ENCODE measurements around the gene SNAPC3. TPM values are rescaled to one million over a fixed set of nuclear protein-coding genes. Genes with fewer than 3 reads are reported as not detected.
A peak's percentile ranks its signal among the peaks of the same experiment; 100 is the strongest.
"Not testable (repeated sequence)": the region's sequence is repeated elsewhere in the genome, so short reads cannot be mapped to it uniquely, and the experiment has no call there.

The SNAPC3 gene
- 7.6 TPM for total RNA-seq

DNA sequence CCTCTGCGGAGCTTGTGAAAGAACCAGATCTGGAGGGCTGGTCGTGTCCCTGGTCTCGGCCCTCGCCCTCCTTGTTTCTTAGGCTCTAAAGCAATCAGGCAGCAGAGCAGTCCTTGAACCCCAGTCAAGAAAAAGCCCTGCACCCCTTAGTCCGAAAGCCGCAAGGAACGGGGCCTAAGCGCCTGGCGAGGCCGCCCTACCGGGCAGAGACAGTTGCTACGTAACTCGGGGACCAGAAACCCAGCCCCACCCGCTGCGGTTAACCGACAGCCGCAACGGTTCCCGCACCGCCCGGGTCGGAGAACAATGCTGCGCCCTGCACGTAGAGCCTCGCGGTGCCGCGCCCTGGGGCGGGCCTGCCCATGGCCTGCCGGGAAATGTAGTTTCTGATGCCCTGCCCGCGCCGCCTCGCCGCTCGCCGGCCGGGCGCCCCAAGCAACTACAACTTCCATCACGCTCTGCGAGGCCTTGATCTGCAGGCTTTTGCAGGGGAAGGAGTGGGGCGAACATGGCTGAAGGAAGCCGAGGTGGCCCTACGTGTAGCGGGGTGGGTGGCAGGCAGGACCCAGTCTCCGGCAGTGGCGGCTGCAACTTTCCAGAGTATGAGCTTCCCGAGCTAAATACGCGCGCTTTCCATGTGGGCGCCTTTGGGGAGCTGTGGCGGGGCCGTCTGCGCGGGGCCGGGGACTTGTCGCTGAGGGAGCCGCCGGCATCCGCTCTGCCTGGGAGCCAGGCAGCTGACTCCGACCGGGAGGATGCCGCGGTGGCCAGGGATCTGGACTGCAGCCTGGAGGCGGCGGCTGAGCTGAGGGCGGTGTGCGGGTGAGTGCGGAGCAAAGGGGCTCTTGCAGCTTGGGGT is at the start of gene SNAPC3:
TSS of gene SNAPC3 (plus strand) at position 505 of the 859 bp plus-strand sequence. CDS start at position 509, 4 bp downstream.
- Histone ChIP-seq H3K4me1 (ENCODE audit: insufficient read depth, low read length) (peaks cover 41% of the 10 kb centered on the region), H3K9me3 (ENCODE audit: low read depth, low read length) (no peaks in the 10 kb centered on the region), H3K27me3 (ENCODE audit: insufficient read depth, low read length) (no peaks in the 10 kb centered on the region), H3K4me3 (ENCODE audit: low read length) (peak within 1 kb of the TSS; percentile 90)

DNA sequence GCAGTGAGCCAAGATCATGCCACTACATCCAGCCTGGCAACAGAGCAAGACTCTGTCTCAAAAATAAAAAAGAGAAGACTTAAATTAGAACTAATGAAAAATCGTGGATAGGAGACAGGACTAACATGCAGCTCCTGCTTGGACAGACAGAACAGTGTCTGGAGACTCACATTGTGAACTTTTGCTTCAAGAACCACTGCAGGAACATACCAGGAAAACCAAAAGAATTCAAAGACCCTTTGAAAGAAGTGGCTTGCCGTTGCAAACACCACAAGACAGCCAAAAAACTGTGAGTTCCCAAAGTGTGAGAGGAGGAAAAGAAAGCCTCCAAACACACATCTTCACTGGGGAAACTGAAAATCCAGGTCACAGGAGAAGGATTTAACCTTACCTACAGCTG is 48.8 kb upstream of the SNAPC3 start:
- Histone ChIP-seq H3K4me3 (ENCODE audit: low read length) (no peak overlapping the region), H3K4me1 (ENCODE audit: insufficient read depth, low read length) (no peaks in the 10 kb centered on the region), H3K27me3 (ENCODE audit: insufficient read depth, low read length) (no peaks in the 10 kb centered on the region), H3K9me3 (ENCODE audit: low read depth, low read length) (no peaks in the 10 kb centered on the region)

DNA sequence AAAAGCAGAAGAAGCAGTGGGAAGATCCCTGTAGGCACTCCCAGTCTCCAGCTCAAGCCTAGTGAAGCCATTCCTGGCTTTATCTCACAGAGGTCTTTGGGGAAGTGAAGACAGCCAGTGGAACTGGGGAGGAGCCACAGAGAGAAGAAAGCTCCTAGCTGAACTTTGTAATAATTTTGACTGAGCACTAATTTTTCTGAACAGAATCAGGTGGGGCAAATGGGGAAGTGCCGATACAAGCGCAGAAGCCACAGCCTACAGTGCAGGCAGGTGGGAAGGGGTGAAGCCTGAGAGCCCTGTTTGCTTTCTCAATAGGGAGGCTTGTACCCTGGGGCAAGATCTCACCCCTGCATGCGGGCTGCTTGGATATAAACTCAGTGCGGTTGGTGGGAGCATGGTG is 48.4 kb upstream of the SNAPC3 start:
- Histone ChIP-seq H3K4me3 (ENCODE audit: low read length) (no peak overlapping the region), H3K27me3 (ENCODE audit: insufficient read depth, low read length) (no peaks in the 10 kb centered on the region), H3K4me1 (ENCODE audit: insufficient read depth, low read length) (no peaks in the 10 kb centered on the region), H3K9me3 (ENCODE audit: low read depth, low read length) (no peaks in the 10 kb centered on the region)

DNA sequence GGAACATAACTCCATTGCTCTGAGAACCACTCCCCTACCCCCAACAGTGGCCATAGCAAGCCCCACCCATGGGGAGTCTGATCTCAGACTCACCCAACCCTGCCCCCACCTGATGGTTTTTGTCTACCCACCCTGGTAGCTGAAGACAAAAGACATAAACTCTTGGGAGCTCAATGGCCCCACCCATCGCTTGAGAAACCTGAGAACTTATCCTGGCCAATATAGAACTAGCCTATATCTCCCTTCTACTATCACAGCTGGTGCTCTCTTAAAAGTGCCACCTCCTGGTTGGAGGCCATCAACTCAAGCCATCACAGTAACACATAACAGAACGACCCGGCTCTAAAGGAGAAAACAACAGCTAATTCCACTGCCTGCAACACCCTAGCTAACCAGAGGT is 47.9 kb upstream of the SNAPC3 start:
- H3K9me3 ChIP-seq (ENCODE audit: low read depth, low read length), result no peaks in the 10 kb centered on the region
- no peaks in the 10 kb centered on the region for H3K27me3 ChIP-seq (ENCODE audit: insufficient read depth, low read length)
- H3K4me1 ChIP-seq (ENCODE audit: insufficient read depth, low read length), result no peaks in the 10 kb centered on the region
- no peak overlapping the region for H3K4me3 ChIP-seq (ENCODE audit: low read length)

DNA sequence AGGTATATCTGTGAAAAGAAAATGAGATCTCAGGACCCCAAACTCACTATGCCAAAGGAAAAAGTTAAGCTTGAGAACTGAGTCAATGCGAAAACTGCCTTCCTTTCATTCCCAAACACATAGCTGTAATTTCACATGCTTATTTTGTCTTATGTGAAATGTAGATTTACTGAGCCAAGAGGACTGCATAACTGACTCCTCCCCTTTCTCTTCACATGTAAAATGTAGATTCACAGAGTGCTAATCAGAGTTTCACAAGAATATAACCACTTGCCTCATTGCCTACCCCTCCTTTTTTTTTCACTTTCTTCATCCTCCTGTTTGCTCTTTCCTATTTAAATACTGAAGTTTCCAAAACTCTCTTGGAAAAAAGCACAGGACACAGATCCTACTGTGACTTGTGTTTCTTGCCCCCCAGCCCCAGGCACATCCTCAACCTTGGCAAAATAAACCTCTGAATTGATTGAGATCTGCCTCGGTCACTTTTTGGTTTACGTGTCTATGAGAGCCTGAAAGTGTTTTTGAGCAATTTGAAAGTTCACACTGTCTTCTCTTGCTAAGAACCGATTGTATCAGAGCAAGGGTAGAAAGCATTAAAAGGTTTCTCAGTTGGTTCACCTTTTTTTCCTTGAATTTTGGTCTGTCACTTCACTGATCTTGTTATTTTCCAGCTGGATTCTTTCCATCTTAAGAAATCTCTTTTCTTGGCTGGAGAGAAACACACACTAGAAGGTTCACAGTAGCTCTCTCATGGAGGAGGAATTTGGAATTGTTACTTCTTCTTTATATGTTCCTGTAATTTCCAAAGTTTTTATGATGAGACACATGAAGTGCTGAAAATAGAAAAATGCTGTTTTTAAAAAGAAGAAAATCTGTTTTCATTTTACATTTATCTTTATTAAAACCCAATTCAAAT is 44.8 kb upstream of the SNAPC3 start:
- Histone ChIP-seq H3K9me3 (ENCODE audit: low read depth, low read length) (no peaks in the 10 kb centered on the region), H3K4me3 (ENCODE audit: low read length) (no peak overlapping the region), H3K4me1 (ENCODE audit: insufficient read depth, low read length) (no peaks in the 10 kb centered on the region)

DNA sequence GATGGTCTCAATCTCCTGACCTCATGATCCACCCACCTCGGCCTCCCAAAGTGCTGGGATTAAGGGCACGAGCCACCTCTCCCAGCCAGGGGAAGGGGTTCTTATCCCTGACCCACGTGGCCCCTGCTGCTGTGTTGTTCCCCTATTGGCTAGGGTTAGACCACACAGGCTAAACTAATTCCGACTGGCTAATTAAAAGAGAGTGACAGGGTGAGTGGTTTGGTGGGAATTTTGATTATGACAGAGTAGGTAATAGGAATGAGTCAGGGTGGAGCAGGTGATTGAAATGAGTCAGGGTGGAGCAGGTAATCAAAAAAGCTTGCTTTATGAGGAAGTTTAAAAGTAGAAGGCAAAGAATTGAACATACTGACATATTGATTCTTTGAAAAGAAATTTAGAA is 43.4 kb upstream of the SNAPC3 start:
- H3K4me3 ChIP-seq (ENCODE audit: low read length); H3K27me3 ChIP-seq (ENCODE audit: insufficient read depth, low read length); H3K4me1 ChIP-seq (ENCODE audit: insufficient read depth, low read length); H3K9me3 ChIP-seq (ENCODE audit: low read depth, low read length): not testable (repeated sequence)

More for the DNA sequence above, 44.8 kb upstream of the SNAPC3 start:
- no peaks in the 10 kb centered on the region for H3K27me3 ChIP-seq (ENCODE audit: insufficient read depth, low read length)

DNA sequence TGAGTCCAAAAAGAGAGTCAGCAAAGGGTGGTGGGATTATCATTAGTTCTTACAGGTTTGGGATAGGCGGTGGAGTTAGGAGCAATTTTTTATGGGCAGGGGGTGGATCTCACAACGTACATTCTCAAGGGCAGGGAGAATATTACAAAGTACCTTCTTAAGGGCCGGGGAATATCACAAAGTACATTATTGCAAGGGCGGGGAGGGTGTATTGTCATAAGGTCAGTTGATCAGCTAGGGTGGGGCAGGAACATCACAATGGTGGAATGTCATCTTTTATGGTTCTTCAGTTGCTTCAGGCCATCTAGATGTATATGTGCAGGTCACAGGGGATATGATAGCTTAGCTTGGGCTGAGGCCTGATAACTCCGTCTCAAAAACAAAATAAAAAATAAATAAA is 42.8 kb upstream of the SNAPC3 start:
- not testable (repeated sequence) for H3K4me3 ChIP-seq (ENCODE audit: low read length); H3K4me1 ChIP-seq (ENCODE audit: insufficient read depth, low read length); H3K27me3 ChIP-seq (ENCODE audit: insufficient read depth, low read length); H3K9me3 ChIP-seq (ENCODE audit: low read depth, low read length)

DNA sequence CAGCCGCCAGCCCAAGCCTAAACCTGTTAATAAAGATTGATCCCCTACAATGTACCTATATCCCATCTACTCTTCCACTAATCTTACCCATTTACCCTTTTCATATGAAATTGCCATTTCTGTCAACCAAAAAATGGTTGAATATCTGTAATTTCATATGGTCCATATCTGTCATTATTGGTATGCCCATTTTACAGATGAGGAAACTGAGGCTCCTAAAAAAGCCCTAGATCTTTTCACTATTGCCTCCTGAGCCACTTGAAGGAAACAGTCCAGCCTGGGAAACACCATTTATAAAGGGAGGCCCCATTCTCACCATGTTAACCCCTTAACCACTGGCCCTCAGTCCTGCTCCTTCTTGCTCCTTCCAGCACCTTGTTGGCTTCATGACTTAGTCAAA is 41.2 kb upstream of the SNAPC3 start:
- H3K4me1 ChIP-seq (ENCODE audit: insufficient read depth, low read length), result no peaks in the 10 kb centered on the region
- H3K4me3 ChIP-seq (ENCODE audit: low read length), result no peak overlapping the region
- H3K27me3 ChIP-seq (ENCODE audit: insufficient read depth, low read length), result no peaks in the 10 kb centered on the region
- H3K9me3 ChIP-seq (ENCODE audit: low read depth, low read length), result no peaks in the 10 kb centered on the region

DNA sequence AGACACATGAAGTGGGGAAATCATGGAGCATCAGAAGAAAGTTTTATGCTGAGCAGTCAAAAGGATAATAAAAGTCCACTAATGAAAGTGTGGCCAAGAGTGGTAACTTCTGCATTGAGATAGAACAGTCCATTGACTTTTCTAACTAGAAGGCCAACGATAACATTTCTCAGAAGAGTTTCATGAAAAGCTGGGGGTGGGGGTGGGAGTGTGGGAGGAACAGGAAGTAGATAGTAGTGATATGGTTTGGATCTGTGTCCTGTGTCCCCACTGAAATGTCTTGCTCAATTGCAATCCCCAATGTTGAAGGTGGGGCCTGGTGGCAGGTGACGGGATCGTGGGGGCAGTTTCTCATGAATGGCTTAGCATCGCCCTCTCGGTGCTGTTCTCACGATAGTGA is 36.2 kb upstream of the SNAPC3 start:
- Histone ChIP-seq H3K4me3 (ENCODE audit: low read length) (no peak overlapping the region), H3K27me3 (ENCODE audit: insufficient read depth, low read length) (no peaks in the 10 kb centered on the region), H3K4me1 (ENCODE audit: insufficient read depth, low read length) (no peaks in the 10 kb centered on the region)

DNA sequence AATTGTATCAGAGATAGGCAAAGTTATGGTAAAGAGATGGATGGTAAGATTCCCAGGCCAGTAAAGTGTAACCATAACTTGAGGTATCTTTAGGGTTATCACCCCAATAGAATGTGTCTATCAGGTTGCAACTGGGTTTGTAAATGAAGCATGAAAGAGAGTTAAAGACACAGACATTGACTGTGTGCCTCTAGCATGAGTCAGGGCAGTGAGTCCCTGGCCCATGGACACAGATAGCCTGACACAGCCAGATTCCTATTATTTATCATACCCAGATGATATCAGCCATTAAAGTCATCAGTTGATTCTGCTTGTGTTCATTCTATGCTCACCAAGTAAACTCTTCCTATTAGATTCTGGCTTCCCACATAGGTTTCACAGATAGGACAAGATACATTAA is 33.5 kb upstream of the SNAPC3 start:
- no peak overlapping the region for H3K4me3 ChIP-seq (ENCODE audit: low read length)
- H3K27me3 ChIP-seq (ENCODE audit: insufficient read depth, low read length), result no peaks in the 10 kb centered on the region
- no peaks in the 10 kb centered on the region for H3K9me3 ChIP-seq (ENCODE audit: low read depth, low read length)
- H3K4me1 ChIP-seq (ENCODE audit: insufficient read depth, low read length), result no peaks in the 10 kb centered on the region

More for the DNA sequence above, 36.2 kb upstream of the SNAPC3 start:
- H3K9me3 ChIP-seq (ENCODE audit: low read depth, low read length), result no peaks in the 10 kb centered on the region

DNA sequence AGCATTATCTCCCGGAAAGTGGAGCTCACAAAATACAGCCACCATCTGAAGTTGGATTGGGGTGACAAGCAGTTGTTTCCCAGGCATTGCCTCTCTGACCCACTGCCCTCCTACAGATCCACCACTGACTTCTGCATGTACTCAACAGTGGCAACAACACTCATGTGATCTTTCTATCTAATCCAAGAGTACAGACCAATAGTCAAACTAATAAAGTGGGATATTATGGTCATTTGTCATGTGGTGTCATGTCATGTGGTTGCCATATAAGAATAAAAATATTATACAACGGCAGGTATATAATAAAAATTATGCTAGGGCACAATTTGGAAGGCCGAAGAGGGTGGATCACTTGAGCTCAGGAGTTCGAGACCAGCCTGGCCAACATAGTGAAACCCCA is 33.0 kb upstream of the SNAPC3 start:
- no peak overlapping the region for H3K4me3 ChIP-seq (ENCODE audit: low read length)
- H3K9me3 ChIP-seq (ENCODE audit: low read depth, low read length), result no peaks in the 10 kb centered on the region
- no peaks in the 10 kb centered on the region for H3K27me3 ChIP-seq (ENCODE audit: insufficient read depth, low read length)
- no peaks in the 10 kb centered on the region for H3K4me1 ChIP-seq (ENCODE audit: insufficient read depth, low read length)

DNA sequence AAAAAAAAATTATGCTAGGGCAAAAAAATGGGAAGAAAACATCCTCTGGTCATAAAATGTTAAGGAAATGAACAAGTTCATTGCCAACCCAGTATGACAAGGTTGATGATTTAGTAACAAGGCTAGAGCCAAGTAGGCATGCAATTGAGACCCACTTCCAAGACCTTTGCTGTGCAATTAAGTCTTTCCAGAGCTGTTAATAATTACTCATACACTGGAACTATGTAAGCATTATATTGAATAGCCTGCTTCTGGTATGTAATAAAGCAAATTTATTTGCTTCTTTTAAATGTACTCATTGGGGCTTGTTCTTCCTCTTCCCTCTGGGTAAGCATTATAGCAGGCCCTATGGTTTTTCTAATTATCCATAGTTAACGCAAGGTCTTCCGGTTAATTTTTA is 32.5 kb upstream of the SNAPC3 start:
- Histone ChIP-seq H3K9me3 (ENCODE audit: low read depth, low read length) (no peaks in the 10 kb centered on the region), H3K4me1 (ENCODE audit: insufficient read depth, low read length) (no peaks in the 10 kb centered on the region), H3K4me3 (ENCODE audit: low read length) (no peak overlapping the region), H3K27me3 (ENCODE audit: insufficient read depth, low read length) (no peaks in the 10 kb centered on the region)

DNA sequence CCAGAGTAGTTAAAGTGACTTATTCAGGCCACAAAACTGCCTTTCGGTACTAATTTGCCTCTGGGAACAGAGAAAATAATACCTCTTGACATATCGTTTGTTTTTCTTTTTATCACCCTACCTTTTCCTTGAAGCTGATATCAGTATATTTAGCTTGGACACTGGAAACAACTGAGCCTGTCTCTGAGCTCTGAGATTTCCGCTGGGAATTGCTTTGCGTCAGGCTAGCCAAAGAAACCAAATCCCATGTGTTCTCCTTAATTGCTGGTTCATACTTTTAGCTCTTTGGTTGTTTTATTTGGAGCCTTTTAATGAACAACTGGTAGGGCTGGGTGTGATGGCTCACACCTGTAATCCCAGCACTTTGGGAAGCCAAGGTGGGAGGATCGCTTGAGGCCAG is 30.3 kb upstream of the SNAPC3 start:
- Histone ChIP-seq H3K4me3 (ENCODE audit: low read length) (no peak overlapping the region), H3K4me1 (ENCODE audit: insufficient read depth, low read length) (no peaks in the 10 kb centered on the region), H3K9me3 (ENCODE audit: low read depth, low read length) (no peaks in the 10 kb centered on the region)

DNA sequence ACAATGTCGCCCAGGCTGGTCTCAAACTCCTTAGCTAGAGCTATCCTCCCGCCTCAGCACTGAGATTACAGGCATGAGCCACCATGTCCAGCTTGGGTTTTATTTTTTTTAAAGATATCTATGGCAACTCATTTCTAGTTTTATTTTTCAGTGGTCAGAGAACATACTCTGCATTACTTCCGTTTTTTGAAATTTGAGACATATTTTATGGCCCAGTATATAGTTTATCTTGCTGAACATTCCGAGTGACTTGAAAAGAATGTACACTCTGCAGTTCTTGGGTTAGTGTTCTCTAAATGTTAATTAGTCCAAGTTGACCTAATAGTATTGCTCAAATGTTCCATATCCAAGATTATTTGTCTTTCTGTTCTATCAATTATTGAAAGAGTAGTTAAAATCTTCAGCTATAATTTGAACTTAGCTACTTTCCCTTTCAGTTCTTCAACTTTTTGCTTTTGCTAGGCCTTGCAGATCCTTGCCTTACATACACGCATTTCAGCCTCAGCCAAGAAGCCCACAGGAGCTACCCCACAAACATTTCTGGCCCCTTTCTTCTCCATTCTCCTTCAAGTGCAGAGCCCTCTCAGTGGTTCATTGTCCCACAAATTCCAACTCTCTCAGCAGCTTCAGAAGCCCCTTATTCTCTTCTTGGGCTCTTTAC is 22.3 kb upstream of the SNAPC3 start:
- H3K4me1 ChIP-seq (ENCODE audit: insufficient read depth, low read length), result no peaks in the 10 kb centered on the region
- H3K9me3 ChIP-seq (ENCODE audit: low read depth, low read length), result no peaks in the 10 kb centered on the region
- H3K4me3 ChIP-seq (ENCODE audit: low read length), result no peak overlapping the region
- no peaks in the 10 kb centered on the region for H3K27me3 ChIP-seq (ENCODE audit: insufficient read depth, low read length)

More for the DNA sequence above, 30.3 kb upstream of the SNAPC3 start:
- no peaks in the 10 kb centered on the region for H3K27me3 ChIP-seq (ENCODE audit: insufficient read depth, low read length)

DNA sequence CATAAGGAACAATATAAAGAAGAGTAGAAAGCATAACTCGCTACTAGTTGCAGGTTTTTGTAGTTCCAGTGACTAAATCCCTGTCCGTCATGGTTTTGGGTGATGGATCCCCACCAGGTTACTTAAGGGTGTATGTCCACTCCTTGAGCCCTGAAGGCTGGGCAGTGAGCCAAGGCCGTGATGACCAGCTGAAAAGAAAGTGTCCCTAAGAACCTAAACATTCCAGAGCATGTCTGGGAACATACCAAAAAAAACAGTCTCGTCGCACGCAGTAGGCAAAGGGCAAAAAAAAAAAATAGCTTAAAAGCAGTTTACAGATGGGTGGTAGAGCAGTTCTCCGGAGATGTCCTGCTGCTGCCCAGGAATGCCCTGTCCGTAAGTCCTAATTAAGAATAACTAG is 21.4 kb upstream of the SNAPC3 start:
- Histone ChIP-seq H3K27me3 (ENCODE audit: insufficient read depth, low read length) (no peaks in the 10 kb centered on the region), H3K9me3 (ENCODE audit: low read depth, low read length) (no peaks in the 10 kb centered on the region), H3K4me3 (ENCODE audit: low read length) (no peak overlapping the region), H3K4me1 (ENCODE audit: insufficient read depth, low read length) (no peaks in the 10 kb centered on the region)
